ENCODE measurements around the gene GCFC2.

Gene GCFC2

DNA sequence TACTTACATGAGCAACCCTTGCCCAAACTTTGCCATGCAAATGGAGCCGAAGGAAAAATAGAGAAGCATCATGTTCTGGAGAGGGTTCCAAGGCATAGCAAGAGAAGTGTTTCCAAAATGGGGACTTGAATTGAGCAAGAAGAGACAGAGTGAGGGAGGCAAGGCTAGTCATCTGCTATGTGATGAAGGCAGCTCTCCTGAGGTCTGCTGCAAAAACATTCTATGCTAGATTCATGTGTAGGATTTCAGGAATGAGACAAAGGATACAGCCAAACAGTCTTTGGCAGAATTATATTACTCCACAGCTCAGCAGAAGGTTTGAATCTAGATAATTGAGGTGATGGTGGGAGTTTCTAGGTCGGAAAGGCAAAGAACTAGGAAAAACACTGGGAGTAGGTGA is 88.2 kb downstream of the GCFC2 start:
- no peak for DNase-seq

DNA sequence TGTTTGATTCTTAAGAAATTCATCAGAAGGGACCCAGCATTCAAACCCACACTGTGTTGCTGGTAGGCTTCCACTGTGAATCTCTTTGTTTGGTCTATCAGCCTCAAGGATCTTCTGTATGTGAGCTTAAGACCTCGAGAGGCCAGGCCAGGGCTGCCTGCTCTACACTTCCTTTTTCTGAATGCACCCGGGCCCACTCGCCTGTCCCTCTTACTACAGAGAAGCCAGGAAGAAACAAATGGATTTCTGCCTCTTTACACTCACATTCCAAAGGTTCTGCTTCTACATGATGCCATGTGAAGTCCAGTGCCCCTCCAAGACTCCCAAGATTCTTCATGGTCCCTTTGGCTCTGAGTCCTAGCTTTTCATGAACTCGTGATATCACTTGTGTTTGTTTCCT is 89.5 kb downstream of the GCFC2 start:
- no peak for DNase-seq

DNA sequence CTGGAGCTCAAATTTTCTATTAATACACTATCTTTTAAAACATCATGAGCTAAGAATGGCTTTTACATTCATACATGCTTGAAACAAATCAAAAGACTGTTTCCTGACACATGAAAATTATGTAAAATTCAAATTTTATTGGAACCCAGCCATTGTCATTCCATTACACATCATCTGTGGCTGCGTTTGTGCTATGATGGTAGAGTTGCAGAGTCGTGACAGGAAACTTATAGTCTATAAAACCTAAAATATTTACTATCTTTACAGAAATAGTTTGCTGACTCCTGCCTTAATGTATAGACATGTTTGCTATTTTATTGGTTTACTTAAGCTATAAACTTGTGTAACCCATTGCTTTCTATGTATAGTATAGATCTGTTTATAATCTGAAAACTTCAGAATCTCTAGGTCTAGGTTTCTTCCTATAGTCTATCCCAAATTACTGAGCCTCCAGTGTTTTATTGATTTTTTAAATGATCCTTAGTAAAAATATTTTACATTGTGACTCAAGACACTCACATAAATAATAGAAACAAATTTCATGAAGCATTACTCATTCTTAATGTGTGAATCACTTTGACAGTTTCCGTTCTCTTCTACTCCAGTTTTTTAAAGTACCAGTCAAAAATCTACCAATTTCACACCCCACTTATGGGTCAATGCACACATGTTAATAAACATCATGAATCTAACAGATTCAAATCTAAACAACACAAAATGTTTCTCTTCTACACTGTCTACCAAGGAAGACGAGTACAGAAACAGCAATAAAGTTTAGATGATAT is 90.6 kb downstream of the GCFC2 start:
- no peak for DNase-seq

DNA sequence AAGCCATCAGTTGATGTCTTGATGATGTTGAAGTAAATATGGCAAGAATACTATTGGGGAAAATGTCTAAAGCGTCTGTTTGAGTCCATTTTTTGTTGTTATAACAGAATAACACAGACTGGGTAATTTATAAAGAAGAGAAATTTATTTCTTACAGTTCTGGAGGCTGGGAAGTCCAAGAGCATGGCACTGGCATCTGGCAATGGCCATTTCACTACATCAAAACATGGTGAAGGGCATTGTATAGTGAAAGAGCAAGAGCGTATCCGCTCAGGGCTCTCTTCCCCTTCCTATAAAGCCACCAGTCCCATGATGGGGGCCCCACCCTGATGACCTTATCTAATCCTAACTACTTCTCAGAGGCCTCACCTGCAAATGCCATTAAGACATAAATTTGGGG is 93.8 kb downstream of the GCFC2 start:
- DNase-seq = no peak

DNA sequence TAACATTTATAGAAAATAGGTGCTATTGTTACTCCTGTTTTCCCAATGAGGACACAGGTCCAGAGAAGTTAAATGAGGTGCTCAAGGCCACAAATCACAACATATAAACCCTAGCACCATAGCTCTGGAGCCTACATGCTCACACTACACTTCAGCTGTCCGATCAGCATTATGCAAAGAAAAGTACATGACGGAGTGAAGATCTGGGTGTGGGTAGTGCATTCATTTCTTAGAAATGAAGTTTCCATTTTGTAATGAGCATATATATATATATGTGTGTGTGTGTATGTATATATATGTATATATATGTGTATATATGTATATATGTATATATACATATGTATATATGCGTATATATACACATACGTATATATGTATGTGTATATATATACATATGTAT is 94.3 kb downstream of the GCFC2 start:
- no peak for DNase-seq

DNA sequence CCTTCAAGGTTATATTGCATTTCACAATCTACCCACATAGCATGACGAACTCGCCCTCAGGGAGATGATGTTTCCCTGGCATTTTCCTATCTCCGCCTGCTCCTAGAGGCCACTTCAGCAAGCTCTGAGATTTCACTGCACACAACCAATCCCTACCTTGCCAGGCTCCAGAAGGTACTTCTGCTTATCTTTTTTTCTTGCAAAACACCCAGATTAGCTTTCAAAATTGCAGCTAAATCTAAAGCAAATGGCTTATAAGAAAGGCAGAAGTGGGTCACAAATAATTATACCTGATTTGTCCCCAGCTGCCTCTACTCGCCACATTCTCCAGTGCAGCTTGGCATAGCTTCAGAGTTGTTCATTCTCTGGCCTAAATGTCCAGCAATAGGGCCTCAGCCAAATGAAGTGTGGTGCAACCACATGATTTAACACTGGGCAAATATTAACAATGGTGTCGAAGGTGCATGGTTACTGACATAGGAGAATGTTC is 96.5 kb downstream of the GCFC2 start:
- DNase-seq = no peak

DNA sequence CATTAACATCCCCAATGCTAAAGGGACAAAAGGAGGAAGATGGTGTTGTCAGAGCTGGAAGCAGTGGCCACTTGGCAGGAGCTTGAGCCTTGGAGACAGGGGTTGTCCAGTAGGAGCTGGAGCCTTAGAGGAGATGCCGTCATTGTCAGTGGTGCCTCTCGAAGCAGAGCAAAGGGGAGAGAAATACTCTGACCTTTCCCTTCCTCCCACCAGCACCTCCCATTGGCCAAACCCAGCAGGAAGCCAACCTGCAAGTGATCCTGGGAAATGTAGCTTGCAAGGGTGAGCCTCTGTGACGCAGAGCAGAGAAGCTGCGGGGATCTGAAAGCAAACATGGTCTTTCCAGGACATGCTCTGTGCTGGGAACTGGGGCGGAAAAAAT is 97.9 kb downstream of the GCFC2 start:
- no peak for DNase-seq
